ENCODE data around the gene PRKCE. TPM values are rescaled to one million over a fixed set of nuclear protein-coding genes. Genes with fewer than 3 reads are reported as not detected.

PRKCE gene
- total RNA-seq, 2 experiments from 2014 or later, result 24.9 to 26.2 TPM

GRCh38 chr2:46066116-46066515 lies 414.6 kb downstream of the PRKCE start:
- no peak for TF ChIP-seq CTCF (IDR thresholded peaks at IDR 0.05)
- ChIA-PET CTCF (no interaction called here), POLR2A (no interaction called here)
- Histone ChIP-seq H3K27ac (ENCODE audit: low read depth in 1 of 2, low read length in 2 of 2) (no peak overlapping the region), H3K4me3 (ENCODE audit: low read length) (no peak overlapping the region), H3K36me3 (ENCODE audit: insufficient read depth, low read length) (no peaks in the 10 kb centered on the region), H3K9me3 (ENCODE audit: control insufficient read depth in 1 of 2, insufficient read depth in 1 of 2, low read length in 2 of 2) (no peaks in the 10 kb centered on the region), H3K27me3 (ENCODE audit: control insufficient read depth in 1 of 2, insufficient read depth in 2 of 2, low read length in 2 of 2) (no peaks in the 10 kb centered on the region), H3K4me1 (ENCODE audit: insufficient read depth, low read length) (no peaks in the 10 kb centered on the region)
- intact Hi-C loops (cut with DNase I, micrococcal nuclease), result loop anchor here in 1 of 2 experiments (10.0 kb wide), 1 partner anchor 589 kb away; no protein-coding TSS in a partner anchor
- DNase-seq (no peak), ATAC-seq (ENCODE audit: poor library complexity) (no peak)
- Mint-ChIP-seq H3K9me3 (no peaks in the 10 kb centered on the region), H3K4me3 (no peak overlapping the region), H3K27ac (no peak overlapping the region), H3K27me3 (no peaks in the 10 kb centered on the region), H3K36me3 (ENCODE audit: low read depth) (no peaks in the 10 kb centered on the region), H3K4me1 (ENCODE audit: low read depth) (no peaks in the 10 kb centered on the region)

- DNase-seq, result no peak
- ChIA-PET CTCF (no interaction called here), POLR2A (no interaction called here)
- ATAC-seq (ENCODE audit: poor library complexity), result no peak
- Mint-ChIP-seq H3K36me3 (ENCODE audit: low read depth) (no peaks in the 10 kb centered on the region), H3K4me1 (ENCODE audit: low read depth) (no peaks in the 10 kb centered on the region), H3K9me3 (no peaks in the 10 kb centered on the region), H3K27ac (no peak overlapping the region), H3K27me3 (no peaks in the 10 kb centered on the region), H3K4me3 (no peak overlapping the region)
- Histone ChIP-seq H3K27ac (ENCODE audit: low read depth in 1 of 2, low read length in 2 of 2) (no peak overlapping the region), H3K36me3 (ENCODE audit: insufficient read depth, low read length) (no peaks in the 10 kb centered on the region), H3K4me3 (ENCODE audit: low read length) (no peak overlapping the region), H3K4me1 (ENCODE audit: insufficient read depth, low read length) (no peaks in the 10 kb centered on the region), H3K9me3 (ENCODE audit: control insufficient read depth in 1 of 2, insufficient read depth in 1 of 2, low read length in 2 of 2) (no peaks in the 10 kb centered on the region), H3K27me3 (ENCODE audit: control insufficient read depth in 1 of 2, insufficient read depth in 2 of 2, low read length in 2 of 2) (no peaks in the 10 kb centered on the region)
- TF ChIP-seq CTCF (IDR thresholded peaks at IDR 0.05), result no peak
- intact Hi-C loops (cut with DNase I, micrococcal nuclease), result loop anchor here in 1 of 2 experiments (10.0 kb wide), 1 partner anchor 588 kb away; no protein-coding TSS in a partner anchor
These were observed 415.1 kb downstream of the PRKCE start for GRCh38 chr2:46066601-46067000.

- no peaks in the 10 kb centered on the region for H3K27me3 Mint-ChIP-seq
- Histone ChIP-seq H3K4me1 (ENCODE audit: insufficient read depth, low read length) (no peaks in the 10 kb centered on the region), H3K9me3 (ENCODE audit: control insufficient read depth in 1 of 2, insufficient read depth in 1 of 2, low read length in 2 of 2) (no peaks in the 10 kb centered on the region), H3K27me3 (ENCODE audit: control insufficient read depth in 1 of 2, insufficient read depth in 2 of 2, low read length in 2 of 2) (no peaks in the 10 kb centered on the region), H3K36me3 (ENCODE audit: insufficient read depth, low read length) (no peaks in the 10 kb centered on the region), H3K27ac (ENCODE audit: low read depth in 1 of 2, low read length in 2 of 2) (no peak overlapping the region), H3K4me3 (ENCODE audit: low read length) (no peak overlapping the region)
- H3K4me3 Mint-ChIP-seq, result no peak overlapping the region
- no peaks in the 10 kb centered on the region for H3K4me1 Mint-ChIP-seq (ENCODE audit: low read depth)
- DNase-seq, result no peak
- TF ChIP-seq CTCF (IDR thresholded peaks at IDR 0.05), result no peak
- H3K9me3 Mint-ChIP-seq, result no peaks in the 10 kb centered on the region
- ChIA-PET POLR2A (no interaction called here), CTCF (no interaction called here)
- no peak for ATAC-seq (ENCODE audit: poor library complexity)
- intact Hi-C loops (cut with DNase I, micrococcal nuclease), result loop anchor here in 1 of 2 experiments (10.0 kb wide), 1 partner anchor 588 kb away; no protein-coding TSS in a partner anchor
- H3K36me3 Mint-ChIP-seq (ENCODE audit: low read depth), result no peaks in the 10 kb centered on the region
- no peak overlapping the region for H3K27ac Mint-ChIP-seq
These were observed 415.6 kb downstream of the PRKCE start for GRCh38 chr2:46067062-46067461.
